ENCODE measurements around the gene FAM13A.
"Not testable (repeated sequence)": the region's sequence is repeated elsewhere in the genome, so short reads cannot be mapped to it uniquely, and the experiment has no call there.

Gene FAM13A

DNA sequence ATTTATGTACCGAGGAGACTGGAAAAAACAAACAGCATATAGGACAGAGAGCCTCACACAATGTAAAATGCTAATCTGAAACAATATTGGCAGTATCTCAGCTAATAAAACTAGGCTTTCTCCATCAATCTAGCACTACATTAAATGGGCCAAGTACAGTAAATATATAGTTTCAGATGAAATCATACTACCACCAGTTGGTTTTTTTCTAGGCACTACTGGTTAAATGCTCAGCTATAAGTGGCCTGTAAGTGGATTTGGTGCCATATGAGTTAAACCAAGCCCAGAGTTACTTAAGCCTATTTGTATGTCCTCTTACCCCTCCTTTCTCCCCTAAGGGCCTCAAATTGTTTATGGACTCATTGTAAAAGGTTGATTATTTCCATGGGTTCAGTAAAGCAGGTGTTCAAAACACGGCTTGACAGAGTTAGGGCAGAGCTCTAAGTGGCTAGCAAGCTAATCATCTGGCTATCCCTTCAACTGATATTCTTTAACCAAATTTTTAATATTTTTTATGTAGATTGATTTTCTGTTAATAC lies 57.5 kb downstream of the FAM13A start:
- DNase-seq (ENCODE audit: low read depth): no peak

DNA sequence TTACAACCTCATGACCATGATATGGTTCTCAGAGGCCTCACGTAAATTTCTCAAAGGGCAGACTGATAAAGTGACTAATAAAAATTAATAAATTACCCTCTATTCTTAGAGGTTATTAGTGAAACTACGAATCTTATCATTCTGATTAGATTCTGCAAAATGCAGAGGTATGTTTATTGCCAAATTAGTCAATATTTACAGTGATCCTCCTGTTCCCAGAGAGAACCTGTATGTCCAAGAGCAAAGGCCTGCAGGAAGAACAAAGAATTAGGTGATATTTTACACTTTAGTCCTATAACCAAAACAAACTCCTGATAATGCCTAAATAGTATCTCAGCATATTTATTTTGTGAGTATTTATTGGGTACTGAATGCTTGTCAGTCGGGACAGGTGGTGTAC lies 58.1 kb downstream of the FAM13A start:
- DNase-seq (ENCODE audit: low read depth): no peak

DNA sequence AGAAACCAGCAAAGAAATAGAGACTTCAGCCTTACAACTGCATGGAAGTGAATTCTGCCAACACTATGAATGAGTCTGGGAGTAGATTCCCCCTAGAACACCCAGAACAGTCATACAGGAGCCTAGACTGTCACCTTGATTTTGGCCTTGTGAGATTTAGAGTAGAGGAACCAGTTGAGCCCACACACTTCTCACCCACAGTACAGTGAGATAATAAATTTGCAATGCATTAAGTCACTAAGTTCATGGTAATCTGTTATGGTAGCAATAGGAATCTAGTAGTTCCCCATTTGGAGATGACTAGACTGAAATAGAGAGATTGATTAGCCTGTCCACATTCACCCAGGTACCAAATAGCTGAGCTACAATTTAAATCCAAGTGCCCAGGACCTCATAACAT lies 59.0 kb downstream of the FAM13A start:
- no peak for DNase-seq (ENCODE audit: low read depth)

DNA sequence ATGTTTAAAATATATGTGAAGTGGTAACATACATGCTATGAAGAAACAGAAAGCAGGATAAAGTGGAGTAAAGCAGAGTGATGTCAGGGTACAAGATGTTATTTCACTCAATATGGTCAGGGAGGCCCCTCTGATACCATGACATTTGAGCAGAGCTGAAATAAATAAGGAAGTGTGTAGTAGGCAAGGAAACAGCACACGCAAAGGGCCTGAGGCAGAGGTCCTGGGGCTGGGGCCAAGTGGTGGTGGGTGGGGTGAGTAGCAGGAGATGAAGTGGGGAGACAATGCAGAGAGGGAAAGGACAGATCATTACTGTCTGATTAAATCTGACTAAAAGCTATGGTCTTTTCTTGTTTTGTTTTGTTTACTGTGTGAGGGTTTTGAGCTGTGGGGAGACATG lies 61.1 kb downstream of the FAM13A start:
- DNase-seq (ENCODE audit: low read depth): no peak

DNA sequence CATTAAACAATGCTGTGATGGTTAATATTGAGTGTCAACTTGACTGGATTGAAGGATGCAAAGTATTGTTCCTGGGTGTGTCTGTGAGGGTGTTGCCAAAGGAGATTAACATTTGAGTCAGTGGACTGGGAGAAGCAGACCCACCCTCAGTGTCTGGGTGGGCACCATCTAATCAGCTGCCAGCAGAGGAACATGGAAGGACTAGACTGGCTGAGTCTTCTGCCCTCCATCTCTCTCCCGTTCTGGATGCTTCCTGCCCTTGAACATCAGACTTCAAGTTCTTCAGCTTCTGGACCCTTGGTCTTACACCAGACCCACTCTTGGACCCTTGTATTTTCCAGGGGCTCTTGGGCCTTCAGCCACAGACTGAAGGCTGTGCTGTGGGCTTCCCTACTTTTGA lies 61.7 kb downstream of the FAM13A start:
- DNase-seq (ENCODE audit: low read depth): not testable (repeated sequence)

DNA sequence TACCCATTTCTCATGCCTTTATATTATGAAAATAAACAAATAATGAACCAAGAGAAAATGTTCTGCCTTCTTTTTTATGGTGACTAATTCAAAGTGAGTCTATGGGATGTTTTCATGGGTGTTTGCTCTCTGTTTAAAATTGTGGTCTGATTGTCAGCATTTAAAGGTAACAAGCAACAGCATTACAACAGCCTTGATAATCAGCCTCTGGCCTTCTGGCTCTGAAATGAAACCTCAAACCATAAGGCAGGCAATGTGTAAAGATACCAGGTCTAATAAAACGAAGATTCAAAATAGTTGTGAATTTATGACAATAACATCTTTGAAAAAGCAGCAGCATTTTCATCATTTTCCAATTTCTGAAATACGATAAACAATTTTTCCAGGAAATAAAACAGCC lies 63.7 kb downstream of the FAM13A start:
- no peak for DNase-seq (ENCODE audit: low read depth)

DNA sequence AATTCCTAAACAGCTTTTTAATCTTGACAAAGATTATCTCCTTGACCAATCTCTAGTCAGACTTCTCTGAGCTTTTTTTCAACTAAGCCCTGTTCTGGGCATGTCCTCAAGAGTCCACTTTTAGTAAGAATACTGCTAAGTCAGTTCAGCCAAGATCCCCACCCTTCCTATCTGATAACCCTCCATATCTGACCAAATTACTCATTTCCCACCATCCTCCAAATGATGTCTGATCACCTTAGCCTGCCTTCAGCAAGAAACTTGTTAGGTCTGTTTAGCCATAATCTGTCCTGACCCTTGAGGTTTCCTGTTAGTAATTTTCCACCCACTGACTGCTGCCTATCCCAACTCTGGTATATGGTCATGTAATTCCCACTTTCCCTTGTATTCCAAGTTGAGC lies 65.2 kb downstream of the FAM13A start:
- no peak for DNase-seq (ENCODE audit: low read depth)

DNA sequence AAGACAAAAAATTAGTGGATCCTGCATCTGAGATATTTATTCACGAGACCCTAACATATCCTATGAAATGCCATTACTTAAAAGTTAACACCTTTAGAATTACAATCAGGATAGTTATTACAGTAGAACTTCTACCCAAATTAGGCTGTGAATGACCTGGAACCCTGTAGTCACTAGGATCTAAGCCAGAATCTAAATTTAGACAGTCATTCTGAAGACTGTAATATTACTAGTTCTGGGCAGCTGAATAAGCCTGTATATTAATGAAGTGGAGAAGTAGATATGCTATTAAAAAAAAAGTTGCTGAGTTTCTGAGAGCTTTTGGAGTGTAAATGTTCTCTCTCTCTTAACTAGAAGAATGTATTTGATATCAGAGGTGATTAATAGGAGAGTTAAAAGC lies 67.0 kb downstream of the FAM13A start:
- DNase-seq (ENCODE audit: low read depth): no peak

DNA sequence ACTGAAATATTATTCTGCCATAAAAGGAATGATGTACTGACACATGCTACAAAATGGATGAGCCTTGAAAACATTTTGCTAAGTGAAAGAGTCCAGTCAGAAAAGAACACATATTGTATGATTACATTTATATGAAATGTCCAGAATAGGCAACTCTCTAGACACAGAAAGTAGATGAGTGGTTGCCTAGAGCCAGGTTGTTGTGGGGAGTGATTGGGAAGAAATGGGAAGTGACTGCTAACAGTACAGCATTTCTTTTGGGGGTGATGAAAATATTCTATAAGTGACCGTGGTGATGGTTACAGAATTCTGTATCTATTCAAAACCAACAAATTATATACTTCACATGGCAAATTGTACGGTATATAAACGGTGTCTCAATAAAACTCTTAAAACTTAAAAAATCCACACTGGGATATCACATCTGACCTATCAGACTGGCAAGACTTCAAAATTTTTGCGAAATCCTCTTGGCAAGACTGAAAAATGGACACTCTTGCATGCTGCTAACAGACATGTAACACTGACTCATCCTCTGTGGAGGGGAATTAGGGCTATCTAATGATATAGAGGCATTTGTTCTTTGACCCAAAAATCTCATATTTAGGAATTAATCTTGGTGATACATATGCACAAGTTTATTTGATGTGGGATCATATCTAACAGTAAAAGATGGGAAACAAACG lies 71.8 kb downstream of the FAM13A start:
- DNase-seq (ENCODE audit: low read depth): peak; percentile 80

DNA sequence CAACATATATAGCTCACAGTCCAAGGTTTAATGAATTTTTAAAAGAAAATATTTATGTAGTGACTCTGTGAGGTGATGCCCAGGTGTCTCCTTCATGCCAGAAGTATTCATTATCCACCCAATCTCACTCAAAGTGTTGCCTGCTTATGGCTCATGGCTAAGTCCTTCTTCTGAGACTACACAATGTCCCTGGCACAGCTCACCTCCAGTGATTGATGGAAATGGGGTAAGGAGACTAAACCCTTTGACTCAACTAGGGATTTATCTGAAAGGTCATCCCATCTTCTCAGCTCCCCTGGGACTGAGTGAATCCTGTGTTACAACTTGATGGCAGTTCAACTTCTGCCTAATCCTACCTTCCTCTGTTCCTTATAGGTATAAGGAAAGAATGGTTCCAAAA lies 74.2 kb downstream of the FAM13A start:
- DNase-seq (ENCODE audit: low read depth): no peak

DNA sequence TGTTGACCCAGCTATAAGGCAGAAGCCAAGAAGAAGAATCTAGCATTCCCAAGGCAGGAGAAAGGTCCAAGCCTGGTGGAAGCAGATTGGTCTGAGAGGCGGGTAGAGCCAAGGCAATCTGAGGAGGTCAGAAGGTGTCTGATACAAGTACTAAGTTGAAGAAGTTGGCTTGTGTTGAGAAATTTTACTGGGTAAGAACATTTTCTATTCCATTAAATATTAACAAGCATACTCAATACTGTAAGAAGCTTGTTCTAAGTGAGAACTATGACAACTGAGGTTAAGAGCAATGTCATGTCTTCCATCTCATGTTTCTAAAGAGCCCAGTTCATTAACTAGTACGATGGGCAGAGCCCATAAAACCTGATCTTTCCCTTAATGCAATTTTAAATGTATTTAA lies 75.0 kb downstream of the FAM13A start:
- no peak for DNase-seq (ENCODE audit: low read depth)

DNA sequence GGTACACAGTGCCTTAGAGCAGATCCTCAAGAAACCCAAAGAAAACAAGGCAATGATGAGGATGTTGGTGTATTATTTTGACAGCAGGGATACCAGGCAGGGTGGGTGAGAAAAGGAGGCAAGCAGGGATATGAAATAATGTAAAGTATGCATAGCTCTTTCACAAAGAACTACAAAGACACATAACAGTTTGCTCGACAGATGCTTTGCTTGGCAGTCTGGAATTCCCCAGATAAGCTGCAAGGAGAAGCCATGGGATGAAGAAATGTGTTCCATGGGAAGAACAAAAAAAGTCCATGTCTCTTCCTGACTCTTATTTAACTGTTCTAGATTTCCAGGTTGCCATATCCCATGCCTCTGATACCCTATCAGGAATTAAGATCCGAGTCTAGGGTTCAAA lies 75.4 kb downstream of the FAM13A start:
- no peak for DNase-seq (ENCODE audit: low read depth)

DNA sequence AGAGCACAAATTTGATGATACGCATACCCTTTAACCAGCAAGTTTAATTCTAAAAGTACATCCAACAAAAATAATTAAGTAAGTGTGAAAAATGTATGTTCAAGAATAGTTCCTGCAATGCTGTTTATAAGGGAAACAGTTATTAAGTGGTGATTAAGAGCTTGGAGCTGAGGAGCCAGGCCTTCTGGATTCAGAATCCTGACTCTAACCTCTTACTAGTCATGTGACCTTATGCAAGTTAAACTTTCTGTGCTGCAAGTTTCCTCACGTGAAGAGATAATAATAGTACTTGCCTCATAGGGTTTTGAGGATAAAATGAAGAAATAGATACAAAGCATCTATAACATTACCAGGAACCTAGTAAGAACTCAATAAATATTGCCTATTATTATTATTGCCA lies 77.7 kb downstream of the FAM13A start:
- DNase-seq (ENCODE audit: low read depth): no peak

DNA sequence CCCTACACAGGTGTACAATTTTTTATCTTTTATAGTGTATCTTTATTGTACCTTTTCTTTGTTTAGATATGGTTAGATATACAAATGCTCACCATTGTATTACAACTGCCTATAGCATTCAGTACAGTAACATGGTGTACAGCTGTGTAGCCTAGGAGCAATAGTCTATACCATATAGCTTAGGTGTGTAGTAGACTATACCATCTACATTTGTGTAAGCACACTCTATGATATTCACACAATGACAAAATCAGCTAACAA lies 80.3 kb downstream of the FAM13A start:
- no peak for DNase-seq (ENCODE audit: low read depth)

DNA sequence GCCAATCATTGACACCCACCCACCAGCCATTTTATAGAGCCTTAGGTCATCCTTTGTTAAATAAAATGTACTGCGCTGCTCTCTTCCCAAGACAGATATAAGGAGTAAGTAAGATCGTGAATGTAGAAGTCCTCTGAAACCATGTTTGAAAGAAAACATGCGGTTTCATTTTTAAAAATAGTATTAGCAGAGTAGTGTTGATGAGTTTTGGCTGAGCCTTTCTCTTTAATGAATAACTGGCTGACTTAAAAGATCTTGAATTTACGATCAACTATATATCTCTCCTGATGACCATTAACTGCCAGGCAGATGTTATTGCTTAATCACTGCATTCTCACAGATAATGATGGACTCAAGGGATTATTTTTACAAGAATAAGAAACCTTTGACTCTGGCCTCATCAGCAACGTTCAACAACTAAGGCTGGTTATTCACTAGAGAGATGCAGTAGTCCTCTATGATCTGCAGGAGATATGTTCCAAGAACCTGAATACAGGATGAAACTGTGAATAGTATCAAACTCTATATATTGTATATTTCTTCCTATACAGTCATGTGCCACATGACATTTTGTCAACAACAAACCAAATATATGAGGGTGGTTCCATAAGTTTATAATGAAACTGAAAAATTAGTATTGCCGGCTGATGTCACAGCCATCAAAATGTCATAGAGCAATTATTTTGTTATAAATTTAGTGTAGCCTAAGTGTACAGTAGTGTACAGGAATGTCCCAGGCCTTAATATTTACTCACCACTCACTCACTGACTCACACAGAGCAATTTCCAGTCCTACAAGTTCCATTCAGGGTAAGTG lies 80.8 kb downstream of the FAM13A start:
- DNase-seq (ENCODE audit: low read depth): no peak

DNA sequence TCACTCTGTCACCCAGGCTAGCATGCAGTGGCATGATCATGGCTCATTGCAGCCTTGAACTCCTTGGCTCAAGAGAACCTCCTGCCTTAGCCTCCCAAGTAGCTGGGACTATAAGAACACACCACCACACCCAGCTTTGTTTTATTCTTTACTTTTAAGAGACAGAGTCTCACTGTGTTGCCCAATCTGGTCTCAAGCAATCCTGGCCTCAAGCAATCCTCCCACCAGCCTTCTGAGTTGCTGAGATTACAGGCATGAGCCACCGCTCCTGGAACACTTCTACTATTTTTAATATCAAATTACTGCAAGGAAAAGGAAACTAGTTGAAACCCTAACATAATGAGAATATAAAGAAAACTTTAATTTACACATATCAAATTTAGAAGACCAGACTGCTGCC lies 85.4 kb downstream of the FAM13A start:
- DNase-seq (ENCODE audit: low read depth): no peak

DNA sequence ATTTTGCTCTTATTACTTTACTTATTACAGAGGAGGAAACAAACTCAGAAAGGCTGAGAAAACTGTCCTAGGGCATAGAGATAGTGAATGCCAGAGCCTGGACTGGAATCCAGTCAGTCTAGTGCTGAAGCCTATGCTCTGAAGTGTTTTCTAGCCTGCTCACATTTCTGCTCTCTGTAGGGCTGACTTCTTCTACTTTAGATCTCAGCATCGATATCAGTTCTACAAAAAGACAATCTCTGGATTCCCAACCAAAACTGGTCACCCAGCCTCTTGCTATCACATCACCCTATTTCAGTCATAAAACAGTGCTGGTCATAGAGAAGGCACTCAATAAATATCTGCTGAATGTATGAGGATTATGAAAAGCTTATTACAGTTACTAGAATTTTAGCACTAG lies 87.2 kb downstream of the FAM13A start:
- DNase-seq (ENCODE audit: low read depth): no peak

DNA sequence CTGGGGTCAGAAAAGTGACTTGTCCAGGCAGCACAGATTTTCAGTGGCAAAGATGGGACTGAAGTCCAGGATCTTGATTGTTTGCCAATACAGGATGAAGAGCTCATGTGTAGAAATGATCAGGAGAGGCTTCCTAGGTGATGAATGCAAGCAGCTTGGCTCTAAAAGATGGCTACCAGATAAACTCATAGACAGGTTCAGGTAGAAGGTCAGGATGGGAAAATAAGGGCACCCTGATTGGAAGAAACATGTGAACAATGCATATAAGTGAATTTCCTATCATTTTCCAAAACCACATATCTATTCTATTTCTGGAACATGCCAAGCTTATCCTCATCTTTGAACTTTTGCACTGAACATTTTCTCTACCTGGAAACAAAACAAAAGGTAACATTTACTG lies 87.7 kb downstream of the FAM13A start:
- no peak for DNase-seq (ENCODE audit: low read depth)

DNA sequence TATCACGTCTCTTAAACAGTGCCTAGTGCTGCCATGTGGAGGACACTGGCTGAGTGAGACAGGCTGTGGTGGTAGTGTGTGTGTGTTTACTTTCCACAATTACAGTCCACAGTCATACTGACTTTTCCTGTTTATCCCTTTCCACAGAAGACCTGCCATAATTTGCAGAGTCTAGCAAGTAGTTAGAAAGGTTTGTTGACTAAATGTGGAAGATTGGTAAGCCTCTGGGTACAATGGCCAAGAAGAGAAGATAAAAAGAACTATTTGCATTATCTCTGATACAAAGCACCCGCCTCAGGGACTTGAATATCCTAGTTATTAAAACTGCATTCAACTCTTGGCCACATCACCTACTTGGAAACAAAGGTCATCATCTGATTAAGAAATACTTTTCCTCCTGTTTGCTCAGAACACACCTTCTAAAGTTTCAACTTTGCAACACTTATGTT lies 89.1 kb downstream of the FAM13A start:
- no peak for DNase-seq (ENCODE audit: low read depth)

DNA sequence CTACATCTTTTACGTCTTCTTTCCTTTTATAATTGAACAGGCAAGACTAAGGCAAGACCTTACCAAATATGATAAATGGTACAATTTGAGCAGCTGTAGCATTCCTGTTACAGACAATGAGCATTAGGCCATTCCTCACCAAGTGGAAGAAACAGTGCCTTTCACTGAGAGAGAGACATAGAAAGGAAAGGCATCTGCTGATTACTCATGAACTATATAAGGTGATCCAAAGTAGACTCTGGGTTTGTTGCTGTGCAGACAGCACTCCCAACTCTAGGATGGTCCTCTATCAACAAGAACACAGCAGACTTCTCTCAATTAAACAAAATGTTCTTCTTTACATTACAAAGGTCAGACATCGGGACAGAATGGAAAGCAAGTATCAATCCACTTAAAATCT lies 91.9 kb downstream of the FAM13A start:
- no peak for DNase-seq (ENCODE audit: low read depth)

DNA sequence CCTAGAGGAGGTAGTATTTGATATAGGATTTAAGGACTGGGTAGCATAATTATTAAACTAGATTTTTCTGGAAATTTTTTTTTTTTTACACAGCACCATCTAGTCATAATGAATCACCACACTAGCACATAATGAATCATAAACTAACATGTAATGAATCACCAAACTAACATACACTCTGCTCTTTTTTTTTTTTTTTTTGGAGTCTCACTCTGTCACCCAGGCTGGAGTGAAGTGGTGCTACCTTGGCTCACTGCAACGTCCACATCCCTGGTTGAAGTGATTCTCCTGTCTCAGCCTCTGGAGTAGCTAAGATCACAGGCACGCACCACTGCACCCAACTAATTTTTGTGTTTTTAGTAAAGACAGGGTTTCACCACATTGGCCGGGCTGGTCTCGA lies 92.5 kb downstream of the FAM13A start:
- peak; percentile 51 for DNase-seq (ENCODE audit: low read depth)

DNA sequence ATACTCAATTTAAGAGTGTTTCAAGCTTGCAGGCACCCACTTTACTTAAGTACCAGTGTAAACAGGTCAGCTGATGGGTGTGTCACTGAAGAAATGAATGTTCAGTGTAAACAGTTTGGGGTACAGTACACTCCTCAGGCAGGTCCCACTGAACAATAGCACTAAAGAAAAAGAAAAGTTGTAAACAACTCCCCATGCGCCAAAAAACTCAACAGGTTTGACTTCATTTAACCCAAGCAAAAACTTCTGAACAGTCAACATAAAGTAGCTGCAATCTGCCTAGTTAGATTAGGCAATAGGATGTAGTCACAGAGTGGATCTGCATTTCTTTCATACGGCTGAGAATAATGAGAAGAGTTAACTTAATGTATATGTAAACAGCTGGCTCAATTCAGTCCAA lies 93.2 kb downstream of the FAM13A start:
- no peak for DNase-seq (ENCODE audit: low read depth)

DNA sequence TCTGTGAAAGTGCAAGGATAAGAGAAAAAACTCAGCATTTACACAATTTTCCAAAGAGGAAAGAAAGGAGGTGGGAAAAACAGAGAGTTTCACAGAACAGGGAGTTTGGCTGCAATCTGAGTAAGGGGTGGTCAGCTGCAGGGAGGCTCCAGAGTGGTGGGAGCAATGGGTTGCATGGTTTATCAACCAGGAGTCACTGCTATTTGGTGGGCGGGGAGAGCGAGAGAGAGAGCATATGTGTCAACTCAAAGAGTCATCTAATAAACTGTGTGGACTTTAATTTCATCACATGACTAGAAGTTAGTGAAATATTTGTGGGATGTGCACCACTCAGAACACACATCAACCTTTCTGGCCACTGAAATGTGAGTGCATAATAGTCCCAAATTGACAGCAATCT lies 94.6 kb downstream of the FAM13A start:
- DNase-seq (ENCODE audit: low read depth): no peak

DNA sequence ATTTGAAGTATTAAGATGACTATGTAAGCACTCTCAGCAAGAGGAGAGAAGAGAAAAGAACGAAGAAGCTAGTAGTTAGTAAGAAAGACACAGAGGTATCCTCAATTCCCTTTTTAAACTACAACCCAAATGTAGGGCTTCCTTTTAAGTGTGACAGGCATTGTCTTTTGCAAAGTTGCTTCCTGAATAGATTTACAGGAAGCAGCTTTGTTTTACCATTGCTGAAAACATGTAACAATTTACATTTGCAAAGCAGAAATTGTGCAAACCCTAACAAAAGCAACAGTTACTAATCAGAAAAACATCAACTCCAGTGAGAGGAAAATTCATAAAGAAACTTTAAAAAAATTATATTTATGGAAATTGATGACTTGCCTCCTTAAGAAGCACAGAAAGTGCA lies 96.4 kb downstream of the FAM13A start:
- no peak for DNase-seq (ENCODE audit: low read depth)
